GM18909 (cell line): ENCODE data around the gene SLC23A3.
"Not testable (repeated sequence)": the region's sequence is repeated elsewhere in the genome, so short reads cannot be mapped to it uniquely, and the experiment has no call there.

ENCODE experiments used
- ATAC-seq: cut with Tn5 transposase; IDR thresholded peaks from one replicate; pipeline ENCODE4 v1.9.1; 2021; ENCODE audit warnings: mild to moderate bottlenecking; ENCODE audit not compliant: unreplicated experiment, poor library complexity

SLC23A3 gene

GRCh38 chr2:219205165-219205538, 35.3 kb upstream of the SLC23A3 start:
- ATAC-seq, result no peak

DNA sequence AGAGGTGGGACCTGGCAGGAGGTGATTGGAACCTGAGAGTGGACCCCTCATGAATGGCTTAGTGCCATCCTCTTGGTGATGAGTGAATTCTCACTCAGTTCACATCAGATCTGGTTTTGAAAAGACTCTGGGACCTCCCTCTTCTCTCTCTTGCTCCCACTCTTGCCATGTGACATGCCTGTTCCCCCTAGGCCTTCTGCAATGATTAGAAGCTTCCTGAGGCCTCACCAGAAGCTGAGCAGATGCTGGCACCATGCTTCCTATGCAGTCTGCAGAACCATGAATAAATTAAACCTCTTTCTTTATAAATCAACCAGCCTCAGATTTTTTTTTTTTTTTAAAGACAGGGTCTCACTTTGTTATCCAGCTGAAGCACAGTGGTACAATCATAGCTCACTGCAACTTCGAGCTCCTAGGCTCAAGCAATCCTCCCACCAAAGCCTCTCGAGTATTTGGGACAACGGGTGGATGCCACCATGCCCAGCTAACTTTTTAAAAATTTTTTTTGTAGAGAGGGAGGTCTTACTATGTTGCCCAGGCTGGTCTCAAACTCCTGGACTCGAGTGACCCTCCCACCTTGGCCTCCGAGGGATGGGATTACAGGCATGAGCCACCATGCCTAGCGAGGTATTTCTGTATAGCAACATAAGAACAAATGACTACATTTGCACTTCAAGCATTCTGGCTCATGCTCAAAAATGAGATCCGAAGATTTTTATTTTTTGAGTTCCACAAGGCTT, 34.8 kb upstream of the SLC23A3 start:
- ATAC-seq, result no peak

DNA sequence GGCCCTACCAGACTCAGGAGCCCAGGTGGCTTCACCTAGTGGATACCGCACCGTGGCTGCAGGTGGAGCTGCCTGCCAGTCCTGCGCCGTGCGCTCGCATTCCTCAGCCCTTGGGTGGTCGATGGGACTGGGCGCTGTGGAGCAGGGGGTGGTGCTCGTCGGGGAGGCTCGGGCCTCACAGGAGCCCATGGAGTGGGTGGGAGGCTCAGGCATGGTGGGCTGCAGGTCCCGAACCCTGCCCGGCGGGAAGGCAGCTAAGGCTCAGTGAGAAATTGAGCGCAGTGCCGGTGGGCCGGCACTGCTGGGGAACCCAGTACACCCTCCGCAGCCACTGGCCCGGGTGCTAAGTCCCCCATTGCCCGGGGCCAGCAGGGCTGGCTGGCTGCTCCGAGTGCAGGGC, 31.5 kb upstream of the SLC23A3 start:
- ATAC-seq, result not testable (repeated sequence)

DNA sequence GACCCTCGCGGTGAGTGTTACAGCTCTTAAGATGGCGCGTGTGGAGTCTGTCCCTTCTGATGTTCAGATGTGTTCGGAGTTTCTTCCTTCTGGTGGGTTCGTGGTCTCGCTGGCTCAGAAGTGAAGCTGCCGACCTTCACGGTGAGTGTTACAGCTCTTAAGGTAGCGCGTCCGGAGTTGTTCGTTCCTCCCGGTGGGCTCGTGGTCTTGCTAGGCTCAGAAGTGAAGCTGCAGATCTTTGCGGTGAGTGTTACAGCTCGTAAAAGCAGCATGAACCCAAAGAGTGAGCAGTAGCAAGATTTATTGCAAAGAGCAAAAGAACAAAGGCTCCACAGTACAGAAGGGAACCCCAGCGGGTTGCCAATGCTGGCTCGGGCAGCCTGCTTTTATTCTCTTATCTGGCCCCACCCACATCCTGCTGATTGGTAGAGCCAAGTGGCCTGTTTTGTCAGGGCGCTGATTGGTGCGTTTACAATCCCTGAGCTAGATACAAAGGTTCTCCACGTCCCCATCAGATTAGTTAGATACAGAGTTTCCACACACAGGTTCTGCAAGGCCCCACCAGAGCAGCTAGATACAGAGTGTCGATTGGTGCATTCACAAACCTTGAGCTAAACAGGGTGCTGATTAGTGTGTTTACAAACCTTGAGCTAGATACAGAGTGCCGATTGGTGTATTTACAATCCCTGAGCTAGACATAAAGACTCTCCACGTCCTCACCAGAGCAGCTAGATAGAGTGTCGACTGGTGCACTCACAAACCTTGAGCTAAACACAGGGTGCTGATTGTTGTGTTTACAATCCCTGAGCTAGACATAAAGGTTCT, 30.9 kb upstream of the SLC23A3 start:
- ATAC-seq, result not testable (repeated sequence)

DNA sequence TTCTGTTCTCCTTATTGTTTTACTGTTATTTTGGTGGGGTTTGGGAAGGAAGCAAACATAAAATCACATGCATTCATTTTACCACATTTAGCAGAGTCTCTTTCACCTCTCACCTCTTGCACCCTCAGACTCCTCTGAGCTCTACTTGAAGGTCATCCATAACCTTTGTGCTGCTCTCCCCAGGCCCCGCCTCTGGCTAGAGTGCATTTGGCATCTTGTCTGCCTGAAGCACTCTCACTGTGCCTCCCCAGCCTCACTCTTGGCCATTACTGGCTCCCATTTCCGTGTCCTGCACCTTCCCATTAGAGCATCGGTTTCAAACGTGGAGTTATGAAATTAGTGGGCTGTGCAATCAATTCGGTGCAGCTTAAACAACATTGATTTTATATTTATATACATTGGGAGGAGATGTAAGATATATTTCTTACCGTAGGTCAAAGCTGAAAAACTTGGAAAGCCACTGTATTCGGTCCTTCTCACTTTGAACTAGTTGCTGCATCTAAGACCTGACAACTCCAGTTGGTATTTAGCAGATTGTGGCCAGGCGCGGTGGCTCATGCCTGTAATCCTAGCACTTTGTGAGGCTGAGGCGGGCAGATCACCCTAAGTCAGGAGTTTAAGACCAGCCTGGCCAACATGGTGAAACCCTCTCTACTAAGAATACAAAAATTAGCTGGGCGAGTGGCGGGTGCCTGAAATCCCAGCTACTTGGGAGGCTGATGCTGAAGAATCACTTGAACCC, 29.8 kb upstream of the SLC23A3 start:
- no peak for ATAC-seq

- ATAC-seq, result no peak
Measured at GRCh38 chr2:219198974-219199373, 29.1 kb upstream of the SLC23A3 start.

GRCh38 chr2:219197388-219197787, 27.6 kb upstream of the SLC23A3 start:
- ATAC-seq, result no peak

- ATAC-seq, result no peak
Measured at GRCh38 chr2:219186754-219187456, 17.1 kb upstream of the SLC23A3 start.

DNA sequence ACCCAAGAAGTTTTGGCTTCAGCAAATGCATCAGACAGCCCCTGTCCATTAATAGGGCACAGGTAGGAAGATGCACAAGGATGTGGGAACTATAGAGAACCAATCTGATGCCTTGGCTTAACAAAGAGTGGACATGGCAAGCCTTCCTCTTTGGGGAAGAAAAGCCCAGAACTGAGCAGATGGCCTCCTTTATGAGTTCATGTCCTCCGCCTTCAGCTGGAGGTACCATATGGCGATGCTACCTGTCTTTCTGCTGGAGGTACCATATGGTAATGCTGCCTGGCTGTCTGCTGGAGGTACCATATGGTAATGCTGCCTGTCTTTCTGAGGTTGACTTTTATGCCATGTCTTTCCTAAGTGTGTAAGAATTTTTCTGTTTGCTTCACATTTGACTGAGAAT, 14.3 kb upstream of the SLC23A3 start:
- no peak for ATAC-seq

DNA sequence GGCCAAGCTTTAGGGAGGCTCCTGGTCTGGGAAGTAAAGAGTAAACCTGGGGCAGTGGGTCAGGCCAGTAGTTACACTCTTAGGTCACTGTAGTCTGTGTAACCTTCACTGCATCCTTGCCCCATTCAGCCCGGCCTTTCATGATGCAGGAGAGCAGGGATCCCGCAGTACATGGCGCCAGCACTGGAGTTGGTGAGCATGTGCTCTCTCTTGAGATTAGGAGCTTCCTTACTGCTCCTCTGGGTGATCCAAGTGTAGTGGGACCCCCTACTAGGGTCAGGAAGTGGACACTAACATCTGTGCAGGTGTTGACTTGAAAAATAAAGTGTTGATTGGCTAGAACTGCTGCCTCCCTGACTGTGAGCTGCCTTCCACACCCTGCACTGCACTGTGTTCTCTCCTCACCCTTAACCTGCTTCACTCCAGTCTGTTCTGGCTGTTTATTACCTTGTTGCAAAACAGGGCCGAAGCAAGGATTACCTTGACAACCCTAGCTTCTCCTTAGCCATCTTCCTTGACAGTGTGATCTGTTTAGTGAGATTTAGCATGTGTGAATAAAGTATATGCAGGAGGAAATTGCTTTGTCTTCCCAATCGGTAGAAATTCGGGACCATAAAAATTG, 13.4 kb upstream of the SLC23A3 start:
- ATAC-seq, result no peak

GRCh38 chr2:219182331-219183150, 12.7 kb upstream of the SLC23A3 start:
- ATAC-seq, result no peak

GRCh38 chr2:219181531-219181930, 11.7 kb upstream of the SLC23A3 start:
- no peak for ATAC-seq

DNA sequence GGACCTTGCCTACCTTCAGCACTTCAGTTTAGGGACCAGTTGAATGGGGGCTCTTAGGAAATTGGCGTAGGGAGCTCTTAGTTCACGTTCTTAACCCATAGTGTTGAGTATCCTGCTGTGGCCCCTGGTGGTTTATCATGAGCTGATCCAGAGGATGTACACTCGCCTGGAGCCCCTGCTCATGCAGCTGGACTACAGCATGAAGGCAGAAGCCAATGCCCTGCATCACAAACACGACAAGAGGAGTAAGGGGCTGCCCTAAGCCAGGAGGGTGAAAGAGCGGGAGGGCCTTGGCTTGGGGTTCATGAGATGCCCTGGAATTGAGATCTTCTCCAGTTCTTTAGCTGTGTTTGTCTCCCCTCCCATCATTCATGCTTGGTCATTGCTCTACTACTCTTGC, 11.1 kb upstream of the SLC23A3 start:
- ATAC-seq, result no peak

DNA sequence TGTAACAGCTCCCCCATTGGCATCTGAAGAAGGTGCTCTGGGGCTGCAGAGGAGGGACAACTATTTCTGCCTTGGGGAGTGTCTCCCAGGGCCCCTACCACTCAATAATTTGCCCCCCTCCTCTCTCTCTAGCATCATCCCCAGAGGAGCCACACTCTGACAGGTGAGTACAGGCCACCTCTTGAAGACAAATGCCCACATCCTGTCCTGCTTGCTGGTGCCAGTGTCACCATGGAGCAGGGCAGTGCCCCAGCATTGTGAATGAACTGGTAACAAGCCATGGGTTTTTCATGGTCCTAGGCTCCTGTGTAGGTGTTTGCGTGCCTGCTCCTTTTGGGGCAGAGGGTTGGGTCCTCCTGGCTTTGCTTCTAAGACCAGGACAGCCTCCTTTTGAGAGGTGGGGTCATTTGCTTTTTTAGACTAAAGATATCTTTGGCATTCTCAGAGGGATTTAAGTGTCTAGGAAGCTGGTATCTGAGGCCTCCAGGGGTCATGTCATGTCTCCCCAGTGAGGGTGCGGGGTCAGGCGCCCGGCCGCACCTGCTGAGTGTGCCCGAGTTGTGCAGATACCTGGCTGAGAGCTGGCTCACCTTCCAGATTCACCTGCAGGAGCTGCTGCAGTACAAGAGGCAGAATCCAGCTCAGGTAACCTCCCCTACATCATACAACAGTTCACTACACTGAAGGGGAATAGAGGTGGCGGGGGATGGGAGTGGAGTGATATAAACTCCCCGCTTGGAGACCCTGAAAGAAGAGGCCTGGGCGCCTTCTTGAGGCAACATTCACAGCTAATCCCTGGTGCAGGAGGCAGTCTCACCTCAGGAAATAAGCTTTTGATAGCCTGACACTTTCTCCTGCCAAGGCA, 10.0 kb upstream of the SLC23A3 start:
- ATAC-seq, result no peak

- ATAC-seq, result peak; percentile 16
Measured at GRCh38 chr2:219178377-219179175, 8.7 kb upstream of the SLC23A3 start.

- peak; percentile 51 for ATAC-seq
Measured at GRCh38 chr2:219177552-219178376, 7.9 kb upstream of the SLC23A3 start, which contains the start of gene RETREG2. RETREG2 (plus strand) TSS chr2:219178275; CDS start chr2:219178353, 78 bp downstream.
